Pericardium fibroblast (primary cell): ENCODE results near the gene CTBP1. TPM values are rescaled to one million over a fixed set of nuclear protein-coding genes. Genes with fewer than 3 reads are reported as not detected.

Experiments used
- total RNA-seq: library from RNA; depleted of rRNA; stranded (reverse); fragments of >200 nt; gene quantifications from 2 replicates; pipeline ENCODE4 v1.2.3, GENCODE V29; 2015

CTBP1 gene
- 141 and 163 TPM in 2 replicates for total RNA-seq

DNA sequence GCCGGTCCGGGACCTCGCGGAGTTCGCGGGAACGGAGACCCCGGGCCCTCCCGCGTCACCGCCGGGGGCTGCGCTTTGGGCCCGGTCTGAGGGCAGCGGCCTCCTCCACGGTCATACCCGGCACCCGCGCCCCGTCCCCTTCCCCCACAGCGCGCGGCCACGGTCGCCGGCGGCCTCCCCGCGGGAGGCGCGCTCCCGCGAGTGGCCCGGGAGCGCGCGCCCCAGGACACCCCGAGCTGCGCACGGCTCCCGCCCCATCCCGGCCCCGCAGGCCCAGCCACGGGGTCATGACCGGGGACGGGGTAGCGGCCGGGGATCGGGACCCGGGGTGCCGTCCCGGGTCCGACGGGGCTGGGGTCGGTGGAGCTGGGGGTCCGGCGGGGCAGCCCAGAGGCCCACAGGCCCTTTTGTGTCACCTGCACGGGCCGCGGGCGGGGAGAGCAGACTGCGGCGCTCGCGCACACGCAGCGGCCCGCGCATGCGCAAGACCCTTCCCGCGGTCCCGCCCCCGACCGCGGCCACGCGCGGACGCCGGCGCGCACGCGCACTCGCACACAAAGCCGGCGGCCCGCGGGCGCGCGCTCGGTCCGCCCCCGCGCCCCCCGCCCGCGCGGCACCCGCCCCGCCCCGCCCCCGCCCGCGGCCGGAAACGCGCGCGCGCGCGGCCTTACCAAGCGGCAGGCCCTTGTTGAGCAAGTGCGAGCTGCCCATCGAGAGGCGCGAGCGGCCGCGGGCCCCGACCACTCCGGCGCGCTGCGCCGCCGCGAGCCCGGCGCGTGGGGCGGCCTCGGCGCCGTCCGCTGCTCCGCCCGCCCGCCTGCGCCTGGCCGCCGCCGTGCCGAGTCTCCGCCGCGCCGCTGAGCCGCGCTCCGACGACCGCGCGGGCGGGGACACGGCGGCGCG is at the start of gene CTBP1:
TSS of gene CTBP1 (minus strand) at position 886 of the 903 bp plus-strand sequence. CDS start 7,799 bp downstream, outside the sequence.

DNA sequence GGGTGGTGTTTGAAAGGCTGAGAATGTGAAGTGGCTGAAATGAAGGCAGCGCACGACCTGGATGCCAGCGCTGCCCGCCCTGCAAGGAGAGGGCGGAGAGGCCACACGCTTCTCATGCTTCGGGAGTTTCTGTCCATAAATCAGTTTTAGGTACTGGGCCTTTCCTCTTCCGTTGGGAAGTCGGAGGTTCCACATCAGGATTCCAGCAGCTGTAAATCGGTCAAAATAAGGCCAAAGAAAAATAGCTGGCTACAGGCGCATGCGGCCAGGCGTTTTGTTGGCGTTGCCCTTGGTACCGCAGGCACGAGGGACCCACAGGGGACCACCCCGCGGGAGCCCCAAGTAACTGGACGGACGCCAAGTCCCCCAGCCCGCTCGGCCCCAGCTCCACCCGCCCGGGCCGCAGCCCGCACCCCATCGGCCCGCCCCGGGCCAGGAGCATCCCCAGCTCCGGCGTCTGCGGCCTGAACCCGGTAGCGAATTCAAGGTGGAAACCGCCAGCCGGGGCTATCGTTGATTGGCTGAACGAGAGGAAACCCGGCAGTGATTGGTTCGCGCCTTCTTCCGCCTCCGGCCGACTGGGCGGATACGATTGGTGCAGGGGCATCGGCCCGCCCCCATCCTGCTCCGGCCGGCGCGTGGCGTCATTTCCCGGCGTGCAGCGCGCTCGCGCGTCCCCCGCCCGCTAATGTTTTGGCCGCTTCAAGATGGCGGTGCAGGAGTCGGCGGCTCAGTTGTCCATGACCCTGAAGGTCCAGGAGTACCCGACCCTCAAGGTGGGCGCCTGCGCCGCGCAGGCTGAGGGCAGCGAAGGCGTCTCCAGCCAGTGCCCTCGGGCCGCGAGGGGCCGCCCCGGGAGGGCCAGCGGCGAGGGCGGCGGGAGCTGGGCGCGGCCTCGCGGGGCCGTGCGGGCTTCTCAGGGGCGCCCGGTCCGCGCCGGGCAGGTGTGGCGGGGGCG is 40.6 kb upstream of the CTBP1 start, which contains the start of gene MAEA:
TSS of gene MAEA (plus strand) at position 685 of the 958 bp plus-strand sequence. CDS start at position 708, 23 bp downstream.

GRCh38 chr4:1172228-1172851 is 76.6 kb downstream of the CTBP1 start, which contains the start of gene SPON2:
Gene SPON2 (minus strand): TSS chr4:1172583.

Other genes starting within 250 kb of the CTBP1 start
- gene FGFRL1, start 237.5 kb downstream of the CTBP1 start, total RNA-seq = 36.3 and 44.0 TPM in 2 replicates
- 4.2 and 4.6 TPM in 2 replicates for gene RNF212, start 135.6 kb downstream of the CTBP1 start, total RNA-seq
- 570 and 577 TPM in 2 replicates for gene SPON2, start 76.5 kb downstream of the CTBP1 start, total RNA-seq
- 46.4 and 47.1 TPM in 2 replicates for gene MAEA, start 40.8 kb upstream of the CTBP1 start, total RNA-seq
- gene UVSSA, start 98.1 kb upstream of the CTBP1 start, total RNA-seq = 3.3 and 4.3 TPM in 2 replicates
- gene NKX1-1, start 157.3 kb upstream of the CTBP1 start, total RNA-seq = not detected in 2 replicates